ENCODE results near the gene SPTAN1.

DNA sequence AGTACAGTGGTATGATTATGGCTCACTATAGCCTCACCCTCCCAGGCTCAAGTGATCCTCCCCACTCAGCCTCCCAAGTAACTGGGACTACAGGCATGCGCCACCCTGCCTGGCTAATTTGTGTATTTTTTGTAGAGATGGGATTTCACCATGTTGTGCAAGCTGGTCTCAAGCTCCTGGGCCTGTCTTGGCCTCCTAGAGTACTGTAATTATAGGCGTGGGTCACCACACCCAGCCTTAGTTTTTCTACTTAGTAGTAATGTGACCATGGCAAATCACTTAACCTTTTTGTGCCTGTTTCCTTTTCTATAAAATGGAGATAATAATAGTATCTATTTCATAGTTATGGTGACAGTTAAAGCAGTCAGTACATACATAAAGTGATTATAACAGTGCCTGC, 25.7 kb upstream of the SPTAN1 start:
- TF ChIP-seq, protein P1, sequence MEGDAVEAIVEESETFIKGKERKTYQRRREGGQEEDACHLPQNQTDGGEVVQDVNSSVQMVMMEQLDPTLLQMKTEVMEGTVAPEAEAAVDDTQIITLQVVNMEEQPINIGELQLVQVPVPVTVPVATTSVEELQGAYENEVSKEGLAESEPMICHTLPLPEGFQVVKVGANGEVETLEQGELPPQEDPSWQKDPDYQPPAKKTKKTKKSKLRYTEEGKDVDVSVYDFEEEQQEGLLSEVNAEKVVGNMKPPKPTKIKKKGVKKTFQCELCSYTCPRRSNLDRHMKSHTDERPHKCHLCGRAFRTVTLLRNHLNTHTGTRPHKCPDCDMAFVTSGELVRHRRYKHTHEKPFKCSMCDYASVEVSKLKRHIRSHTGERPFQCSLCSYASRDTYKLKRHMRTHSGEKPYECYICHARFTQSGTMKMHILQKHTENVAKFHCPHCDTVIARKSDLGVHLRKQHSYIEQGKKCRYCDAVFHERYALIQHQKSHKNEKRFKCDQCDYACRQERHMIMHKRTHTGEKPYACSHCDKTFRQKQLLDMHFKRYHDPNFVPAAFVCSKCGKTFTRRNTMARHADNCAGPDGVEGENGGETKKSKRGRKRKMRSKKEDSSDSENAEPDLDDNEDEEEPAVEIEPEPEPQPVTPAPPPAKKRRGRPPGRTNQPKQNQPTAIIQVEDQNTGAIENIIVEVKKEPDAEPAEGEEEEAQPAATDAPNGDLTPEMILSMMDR (IDR thresholded peaks at IDR 0.05), result no peak
- TF ChIP-seq POLR2A (IDR thresholded peaks at IDR 0.05), result no peak
